ENCODE data around the gene BICDL1.

The BICDL1 gene

DNA sequence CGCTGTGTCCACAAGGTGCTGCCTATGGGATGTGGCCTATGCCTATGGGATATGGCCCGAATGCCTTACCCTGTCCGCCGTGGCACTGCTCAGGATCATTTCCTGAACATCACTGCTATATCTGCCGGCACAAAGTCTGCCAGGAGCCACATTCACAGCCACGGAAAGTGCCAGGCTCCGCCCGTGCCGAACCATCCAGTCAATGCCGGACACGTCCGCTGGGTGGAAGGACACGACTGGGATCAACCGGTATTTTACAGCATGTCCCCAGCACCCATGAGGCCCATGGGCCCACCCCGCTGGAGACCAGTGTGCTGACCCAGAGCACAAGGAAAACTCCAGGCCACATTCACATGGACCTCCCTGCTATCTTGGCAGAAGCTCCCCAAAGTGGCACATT, 142.1 kb downstream of the BICDL1 start:
- no peak for DNase-seq

DNA sequence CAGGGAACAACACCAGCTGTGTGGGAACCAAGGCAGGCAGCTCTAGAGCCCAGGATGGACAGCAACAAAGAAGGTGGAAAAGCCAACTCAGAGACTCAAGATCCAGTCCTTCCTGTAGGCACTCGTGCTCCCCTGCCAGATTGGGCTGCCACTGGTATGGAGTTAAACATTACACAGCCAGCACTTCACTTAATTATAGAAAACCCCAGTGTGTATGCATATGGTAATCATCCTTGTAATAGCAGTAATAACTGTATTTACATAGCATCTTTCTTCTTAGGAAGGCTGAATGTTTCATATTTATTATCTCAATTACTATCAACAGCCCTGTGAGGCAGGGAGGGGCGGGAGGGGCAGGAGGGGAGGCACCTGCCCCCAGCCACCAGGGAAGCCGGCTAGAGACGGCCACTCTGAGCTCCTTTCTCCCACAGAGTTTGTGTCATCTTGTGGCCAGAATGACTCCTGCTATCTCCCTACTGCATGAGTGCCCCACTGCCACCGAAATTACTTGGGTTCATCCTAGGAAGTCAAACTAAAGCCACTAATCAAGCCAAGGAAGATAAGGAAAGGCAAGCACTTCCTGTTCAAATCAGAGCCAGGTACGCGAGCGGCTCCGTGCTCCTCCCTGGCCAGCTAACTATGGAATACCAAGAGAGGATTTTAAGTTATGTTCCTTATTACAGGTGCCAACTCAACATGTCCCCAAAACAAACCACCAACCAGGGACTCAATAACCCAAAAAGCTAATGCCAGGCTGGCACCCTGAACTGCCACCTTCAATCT, 143.2 kb downstream of the BICDL1 start:
- no peak for DNase-seq

DNA sequence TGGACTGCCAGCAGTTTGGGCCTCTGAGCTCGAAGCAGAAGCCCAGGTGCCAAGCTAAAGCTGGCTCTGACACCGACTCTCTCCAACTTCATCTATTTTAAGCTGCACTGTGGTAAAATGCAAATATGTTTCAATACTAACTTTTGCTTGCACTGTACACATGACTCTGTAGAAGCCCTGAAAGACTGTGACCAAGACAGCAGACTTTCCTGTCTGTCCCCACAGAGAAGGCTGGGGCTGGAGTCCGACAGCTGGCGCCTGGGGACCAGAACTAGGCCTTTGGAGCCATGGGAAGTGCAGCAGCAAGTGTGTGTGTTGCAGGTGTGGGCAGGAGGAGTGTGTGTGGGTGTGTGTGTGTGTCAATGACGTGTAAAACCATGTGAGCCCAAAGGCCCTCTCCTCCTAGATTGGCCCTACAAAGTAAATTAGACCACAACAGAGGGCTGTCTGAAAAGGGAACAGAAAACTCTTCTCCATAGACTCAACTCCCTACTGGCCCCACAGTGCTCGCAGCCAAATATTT, 143.9 kb downstream of the BICDL1 start:
- DNase-seq, result no peak

DNA sequence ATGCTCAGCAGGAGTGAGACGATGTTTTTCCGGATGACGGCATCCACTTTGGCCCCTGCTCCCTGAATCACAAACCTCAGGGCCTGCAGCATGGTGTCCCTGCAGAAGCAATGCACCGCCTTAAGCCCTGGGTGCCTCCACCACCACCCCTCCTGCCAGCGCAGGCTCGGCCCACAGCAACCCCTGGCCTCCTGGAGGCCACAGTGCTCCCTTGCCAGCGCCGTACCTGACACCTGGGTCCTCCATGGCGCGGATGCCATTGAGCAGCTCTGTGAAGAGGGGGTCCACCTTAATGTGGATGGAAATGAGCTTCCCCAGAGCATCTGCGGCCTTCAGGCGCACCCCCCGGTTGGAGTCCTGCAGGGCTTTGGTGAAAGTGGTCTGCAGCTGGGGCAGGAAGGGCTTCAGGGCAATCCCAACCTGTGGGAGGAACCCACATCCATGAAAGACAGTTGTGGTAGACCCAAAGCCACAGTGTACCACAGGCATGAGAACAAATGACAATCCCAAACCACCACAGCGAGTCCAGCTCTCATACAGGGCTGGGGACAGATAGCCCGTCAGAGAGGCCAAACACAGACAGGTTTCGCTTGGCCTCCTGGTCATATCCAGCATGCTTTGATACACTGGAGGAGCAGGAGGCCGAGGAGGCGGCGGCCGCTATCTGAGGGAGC, 145.4 kb downstream of the BICDL1 start:
- no peak for DNase-seq

DNA sequence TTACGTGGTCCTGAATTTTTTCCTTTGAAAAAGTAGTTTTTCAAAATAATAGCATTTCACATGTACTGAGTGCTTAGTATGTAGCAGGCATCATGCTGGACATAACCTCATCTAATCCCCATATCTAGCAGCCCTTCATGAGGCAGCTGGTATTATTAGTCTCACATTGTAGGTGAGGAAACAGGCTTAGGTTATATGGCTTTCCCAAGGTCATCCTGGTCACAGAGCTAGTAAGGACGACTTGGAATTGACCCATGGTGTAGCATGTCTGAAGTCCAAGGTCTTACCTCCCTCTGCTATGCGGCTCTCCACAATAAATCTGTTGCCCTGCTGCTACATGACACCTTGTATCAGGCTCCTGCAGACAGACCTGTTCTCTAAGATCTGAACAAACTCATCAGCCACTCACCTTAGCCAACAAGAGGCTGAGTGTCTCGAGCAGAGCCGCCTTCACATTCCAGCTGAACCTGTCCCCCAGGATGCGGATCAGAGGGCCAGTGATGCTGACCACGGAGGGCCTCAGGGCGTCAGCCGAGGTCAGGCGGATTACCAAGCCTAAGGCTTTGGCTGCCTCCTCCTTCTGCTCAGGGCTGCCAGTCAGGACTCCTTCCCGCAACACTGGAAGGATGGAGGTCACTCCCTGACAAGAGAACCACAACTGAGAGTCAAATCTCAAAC, 147.2 kb downstream of the BICDL1 start:
- no peak for DNase-seq

DNA sequence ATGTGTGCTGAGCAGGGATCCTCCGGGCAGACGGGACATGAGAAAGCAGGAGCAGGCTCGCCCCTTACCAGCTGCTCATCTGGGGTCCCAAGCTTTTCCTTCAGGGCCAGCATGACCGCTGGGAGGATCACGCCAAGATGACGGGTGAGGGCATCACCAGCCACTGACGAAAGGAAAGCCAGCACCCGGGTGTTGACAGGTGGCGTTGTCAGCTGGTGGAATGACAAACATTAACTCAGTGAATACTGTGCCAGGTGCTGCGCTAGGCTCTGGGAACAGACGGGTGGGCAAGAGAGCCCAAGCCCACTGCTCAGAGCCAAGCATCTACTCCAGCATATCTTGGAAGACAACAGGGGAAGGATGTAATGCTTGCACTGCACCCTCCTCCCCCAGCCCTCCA, 148.8 kb downstream of the BICDL1 start:
- DNase-seq, result no peak

DNA sequence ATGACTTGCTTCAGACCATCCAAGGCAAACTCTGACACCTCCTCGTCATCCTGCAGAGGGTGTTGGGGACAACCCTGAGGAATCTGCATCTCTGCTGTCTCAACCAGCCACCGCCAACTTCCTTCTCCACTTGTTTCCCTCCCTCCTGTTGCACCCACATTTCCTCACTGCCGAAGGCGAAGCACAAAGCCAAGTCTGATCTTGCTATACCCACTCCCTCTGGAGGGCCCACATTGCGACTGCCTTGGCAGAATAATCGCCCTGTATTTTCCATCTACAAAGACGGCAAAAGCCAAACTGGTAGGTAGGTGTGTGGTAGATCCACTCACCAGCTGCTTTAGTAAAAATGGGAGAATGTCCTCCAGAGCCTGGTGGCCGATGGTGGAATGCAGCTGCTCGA, 149.3 kb downstream of the BICDL1 start:
- no peak for DNase-seq

DNA sequence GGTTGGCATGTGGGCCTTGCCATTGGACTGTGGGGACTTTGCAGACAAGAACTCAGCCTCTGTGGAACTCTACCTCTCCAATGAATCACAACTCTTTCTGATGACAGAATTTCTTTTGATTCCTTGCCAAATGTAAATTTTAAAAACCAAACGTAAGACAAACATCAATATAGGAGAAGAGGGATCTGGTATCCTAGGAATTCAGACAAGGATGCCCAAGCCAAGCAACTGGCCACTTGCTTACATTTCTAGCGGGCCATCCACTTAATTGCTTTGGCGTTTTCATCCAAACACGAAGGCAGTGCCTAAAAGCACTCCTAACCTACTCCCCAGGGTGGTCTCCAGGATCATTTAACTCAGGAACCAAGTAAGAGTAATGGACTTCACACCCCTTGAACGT, 150.9 kb downstream of the BICDL1 start:
- no peak for DNase-seq

DNA sequence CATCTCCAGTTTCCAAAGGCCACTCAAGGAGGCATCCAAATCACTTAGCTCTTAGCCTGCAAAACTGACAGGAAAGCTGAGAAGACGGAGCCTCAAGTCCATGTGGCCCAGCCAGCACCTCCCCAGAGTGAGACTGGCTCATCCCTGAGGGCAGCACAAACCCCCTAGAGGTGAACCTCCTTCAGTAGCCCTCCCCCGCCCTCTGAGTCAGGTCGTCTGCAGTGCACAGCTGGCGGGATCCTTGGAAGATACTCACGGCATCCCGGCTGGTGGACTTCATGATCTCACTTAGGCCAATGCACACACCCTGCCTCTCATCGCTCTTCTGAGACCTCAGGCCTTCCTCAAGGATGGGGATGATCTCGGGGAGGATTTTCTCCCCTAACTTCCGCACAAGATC, 151.6 kb downstream of the BICDL1 start:
- DNase-seq, result no peak

DNA sequence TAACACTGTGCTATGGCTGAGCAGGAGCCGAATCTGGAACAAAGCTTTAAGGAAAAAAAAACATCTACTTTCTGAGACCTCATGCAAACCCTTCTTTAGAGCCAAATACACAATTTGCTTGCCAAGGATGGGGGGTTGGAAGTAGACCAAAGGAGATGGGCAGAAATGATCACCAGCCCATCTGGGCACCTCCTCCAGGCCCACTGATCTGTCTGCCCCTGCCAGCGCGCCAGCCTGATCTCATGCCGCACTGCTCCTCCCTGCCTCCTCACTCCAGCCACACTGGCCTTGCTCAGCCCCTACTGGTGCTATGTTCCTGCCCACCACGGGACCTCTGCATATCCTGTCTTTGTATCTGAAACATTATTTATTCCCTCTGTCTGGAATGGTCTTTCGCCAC, 152.3 kb downstream of the BICDL1 start:
- no peak for DNase-seq

DNA sequence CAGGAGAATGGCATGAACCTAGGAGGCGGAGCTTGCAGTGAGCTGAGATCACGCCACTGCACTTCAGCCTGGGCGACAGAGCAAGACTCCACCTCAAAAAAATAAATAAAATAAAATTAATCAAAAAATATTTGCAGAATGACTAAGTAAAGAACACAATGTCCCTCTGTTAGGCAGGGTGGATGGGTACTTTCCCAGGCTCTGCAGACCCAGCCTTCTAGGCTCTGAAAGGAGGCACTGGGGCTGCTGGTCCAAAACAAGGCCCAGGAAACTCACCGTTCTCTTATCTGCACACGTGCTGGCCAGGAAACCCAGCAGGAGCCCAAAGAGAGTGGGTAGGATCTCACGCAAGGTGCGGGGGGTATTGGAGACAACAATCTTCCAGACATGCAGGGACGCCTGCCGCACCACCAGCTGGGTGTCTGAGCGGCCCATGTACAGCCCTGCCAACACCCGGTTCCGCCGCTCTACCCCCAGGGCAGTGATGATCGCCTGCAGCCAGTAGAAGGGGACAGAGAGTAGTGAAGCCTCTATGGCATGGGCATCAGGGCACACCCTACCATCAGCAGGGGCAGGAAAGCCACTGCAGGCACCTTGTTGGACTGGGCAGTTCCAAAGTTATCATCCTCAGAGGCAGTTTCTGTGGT, 153.3 kb downstream of the BICDL1 start:
- DNase-seq, result no peak
